Measurements from ENCODE around the gene NAT14.

- TF ChIP-seq ARNT (IDR thresholded peaks at IDR 0.05) (no peak), FOXK2 (IDR thresholded peaks at IDR 0.05) (no peak), SP1 (IDR thresholded peaks at IDR 0.05) (no peak), NFRKB (IDR thresholded peaks at IDR 0.05) (no peak), FOXA1 (IDR thresholded peaks at IDR 0.05) (no peak), FOXM1 (IDR thresholded peaks at IDR 0.05; ENCODE audit: borderline replicate concordance) (no peak), PKNOX1 (IDR thresholded peaks at IDR 0.05) (no peak), HDGF (IDR thresholded peaks at IDR 0.05; ENCODE audit: borderline replicate concordance) (no peak), LEF1 (IDR thresholded peaks at IDR 0.05; ENCODE audit: borderline replicate concordance) (no peak), TARDBP (IDR thresholded peaks at IDR 0.05) (no peak)
Measured at GRCh38 chr19:55436847-55437246, 48.1 kb upstream of the NAT14 start.

Measured in HEK293T (cell line).